ENCODE results near the gene LATS2.

Gene LATS2

GRCh38 chr13:20991741-20992520 lies 69.5 kb downstream of the LATS2 start:
- no peaks in the 10 kb centered on the region for H3K27me3 Mint-ChIP-seq
- no peak for DNase-seq
- H3K36me3 Mint-ChIP-seq (ENCODE audit: low read depth): no peaks in the 10 kb centered on the region
- H3K27ac Mint-ChIP-seq: no peak overlapping the region
- no peaks in the 10 kb centered on the region for H3K9me3 Mint-ChIP-seq
- H3K4me3 Mint-ChIP-seq: no peak overlapping the region
- peaks cover 3% of the 10 kb centered on the region for H3K4me1 Mint-ChIP-seq (ENCODE audit: low read depth)

- no peaks in the 10 kb centered on the region for H3K9me3 Mint-ChIP-seq
- DNase-seq: no peak
- H3K4me3 Mint-ChIP-seq: no peak overlapping the region
- peaks cover 6% of the 10 kb centered on the region for H3K4me1 Mint-ChIP-seq (ENCODE audit: low read depth)
- H3K27me3 Mint-ChIP-seq: no peaks in the 10 kb centered on the region
- H3K27ac Mint-ChIP-seq: no peak overlapping the region
- no peaks in the 10 kb centered on the region for H3K36me3 Mint-ChIP-seq (ENCODE audit: low read depth)
Observed at GRCh38 chr13:20990910-20991525, 70.4 kb downstream of the LATS2 start.

- Mint-ChIP-seq H3K4me1 (ENCODE audit: low read depth) (peaks cover 9% of the 10 kb centered on the region), H3K36me3 (ENCODE audit: low read depth) (no peaks in the 10 kb centered on the region), H3K27ac (no peak overlapping the region), H3K9me3 (no peaks in the 10 kb centered on the region), H3K4me3 (no peak overlapping the region), H3K27me3 (no peaks in the 10 kb centered on the region)
- DNase-seq: no peak
Observed at GRCh38 chr13:20989656-20990321, 71.6 kb downstream of the LATS2 start.

GRCh38 chr13:20988909-20989655 lies 72.3 kb downstream of the LATS2 start:
- no peak for DNase-seq
- no peak overlapping the region for H3K27ac Mint-ChIP-seq
- no peaks in the 10 kb centered on the region for H3K36me3 Mint-ChIP-seq (ENCODE audit: low read depth)
- H3K4me1 Mint-ChIP-seq (ENCODE audit: low read depth): peaks cover 9% of the 10 kb centered on the region
- no peaks in the 10 kb centered on the region for H3K9me3 Mint-ChIP-seq
- no peaks in the 10 kb centered on the region for H3K27me3 Mint-ChIP-seq
- H3K4me3 Mint-ChIP-seq: no peak overlapping the region

GRCh38 chr13:20988033-20988908 lies 73.1 kb downstream of the LATS2 start:
- H3K36me3 Mint-ChIP-seq (ENCODE audit: low read depth): no peaks in the 10 kb centered on the region
- no peaks in the 10 kb centered on the region for H3K9me3 Mint-ChIP-seq
- DNase-seq: no peak
- H3K27ac Mint-ChIP-seq: no peak overlapping the region
- H3K4me1 Mint-ChIP-seq (ENCODE audit: low read depth): peaks cover 6% of the 10 kb centered on the region
- H3K4me3 Mint-ChIP-seq: no peak overlapping the region
- no peaks in the 10 kb centered on the region for H3K27me3 Mint-ChIP-seq

- H3K4me3 Mint-ChIP-seq: no peak overlapping the region
- H3K4me1 Mint-ChIP-seq (ENCODE audit: low read depth): peaks cover 5% of the 10 kb centered on the region
- no peak overlapping the region for H3K27ac Mint-ChIP-seq
- H3K9me3 Mint-ChIP-seq: no peaks in the 10 kb centered on the region
- no peaks in the 10 kb centered on the region for H3K36me3 Mint-ChIP-seq (ENCODE audit: low read depth)
- no peaks in the 10 kb centered on the region for H3K27me3 Mint-ChIP-seq
- no peak for DNase-seq
Observed at GRCh38 chr13:20987599-20987998, 73.8 kb downstream of the LATS2 start.

- Mint-ChIP-seq H3K4me3 (no peak overlapping the region), H3K27me3 (no peaks in the 10 kb centered on the region), H3K9me3 (no peaks in the 10 kb centered on the region), H3K4me1 (ENCODE audit: low read depth) (peaks cover 5% of the 10 kb centered on the region), H3K36me3 (ENCODE audit: low read depth) (no peaks in the 10 kb centered on the region), H3K27ac (no peak overlapping the region)
- DNase-seq: no peak
Observed at GRCh38 chr13:20984879-20985278, 76.5 kb downstream of the LATS2 start.

- Mint-ChIP-seq H3K4me1 (ENCODE audit: low read depth) (peaks cover 5% of the 10 kb centered on the region), H3K9me3 (no peaks in the 10 kb centered on the region), H3K4me3 (no peak overlapping the region), H3K27ac (no peak overlapping the region), H3K36me3 (ENCODE audit: low read depth) (no peaks in the 10 kb centered on the region), H3K27me3 (no peaks in the 10 kb centered on the region)
- DNase-seq: no peak
Observed at GRCh38 chr13:20983386-20983785, 78.0 kb downstream of the LATS2 start.

- Mint-ChIP-seq H3K4me3 (no peak overlapping the region), H3K27me3 (no peaks in the 10 kb centered on the region), H3K27ac (no peak overlapping the region), H3K9me3 (no peaks in the 10 kb centered on the region), H3K4me1 (ENCODE audit: low read depth) (peaks cover 5% of the 10 kb centered on the region), H3K36me3 (ENCODE audit: low read depth) (no peaks in the 10 kb centered on the region)
- DNase-seq: no peak
Observed at GRCh38 chr13:20981370-20982095, 79.9 kb downstream of the LATS2 start.

- H3K9me3 Mint-ChIP-seq: no peaks in the 10 kb centered on the region
- no peaks in the 10 kb centered on the region for H3K36me3 Mint-ChIP-seq (ENCODE audit: low read depth)
- H3K4me1 Mint-ChIP-seq (ENCODE audit: low read depth): peaks cover 2% of the 10 kb centered on the region
- H3K27ac Mint-ChIP-seq: no peak overlapping the region
- H3K27me3 Mint-ChIP-seq: no peaks in the 10 kb centered on the region
- H3K4me3 Mint-ChIP-seq: no peak overlapping the region
- no peak for DNase-seq
Observed at GRCh38 chr13:20980899-20981298, 80.5 kb downstream of the LATS2 start.

GRCh38 chr13:20980430-20980829 lies 81.0 kb downstream of the LATS2 start:
- no peak overlapping the region for H3K27ac Mint-ChIP-seq
- H3K36me3 Mint-ChIP-seq (ENCODE audit: low read depth): no peaks in the 10 kb centered on the region
- DNase-seq: no peak
- H3K4me3 Mint-ChIP-seq: no peak overlapping the region
- peaks cover 2% of the 10 kb centered on the region for H3K4me1 Mint-ChIP-seq (ENCODE audit: low read depth)
- no peaks in the 10 kb centered on the region for H3K9me3 Mint-ChIP-seq
- no peaks in the 10 kb centered on the region for H3K27me3 Mint-ChIP-seq

GRCh38 chr13:20977394-20977793 lies 84.0 kb downstream of the LATS2 start:
- no peaks in the 10 kb centered on the region for H3K36me3 Mint-ChIP-seq (ENCODE audit: low read depth)
- DNase-seq: no peak
- no peak overlapping the region for H3K4me3 Mint-ChIP-seq
- H3K27ac Mint-ChIP-seq: no peak overlapping the region
- no peaks in the 10 kb centered on the region for H3K9me3 Mint-ChIP-seq
- no peaks in the 10 kb centered on the region for H3K4me1 Mint-ChIP-seq (ENCODE audit: low read depth)
- peaks cover 3% of the 10 kb centered on the region for H3K27me3 Mint-ChIP-seq

GRCh38 chr13:20974981-20975585 lies 86.3 kb downstream of the LATS2 start:
- H3K4me3 Mint-ChIP-seq: no peak overlapping the region
- peaks cover 3% of the 10 kb centered on the region for H3K27me3 Mint-ChIP-seq
- H3K36me3 Mint-ChIP-seq (ENCODE audit: low read depth): no peaks in the 10 kb centered on the region
- no peaks in the 10 kb centered on the region for H3K4me1 Mint-ChIP-seq (ENCODE audit: low read depth)
- H3K9me3 Mint-ChIP-seq: no peaks in the 10 kb centered on the region
- DNase-seq: no peak
- H3K27ac Mint-ChIP-seq: no peak overlapping the region
